Measurements from ENCODE around the gene GOLGA8B.

GOLGA8B gene

GRCh38 chr15:34619151-34619550, 35.7 kb upstream of the GOLGA8B start:
- no peak for TF ChIP-seq CTCF (IDR thresholded peaks at IDR 0.05; ENCODE audit: low read depth, low read length)
- no peak overlapping the region for H3K4me3 ChIP-seq (ENCODE audit: low read depth, low read length)

- TF ChIP-seq CTCF (IDR thresholded peaks at IDR 0.05; ENCODE audit: low read depth, low read length) = no peak
These were observed 34.6 kb upstream of the GOLGA8B start for GRCh38 chr15:34618073-34618472.

GRCh38 chr15:34616613-34617012, 33.2 kb upstream of the GOLGA8B start:
- no peak overlapping the region for H3K4me3 ChIP-seq (ENCODE audit: low read depth, low read length)
- no peak for TF ChIP-seq CTCF (IDR thresholded peaks at IDR 0.05; ENCODE audit: low read depth, low read length)

More at GRCh38 chr15:34618073-34618472, 34.6 kb upstream of the GOLGA8B start:
- H3K4me3 ChIP-seq (ENCODE audit: low read depth, low read length) = no peak overlapping the region

GRCh38 chr15:34613997-34614396, 30.5 kb upstream of the GOLGA8B start:
- no peak for TF ChIP-seq CTCF (IDR thresholded peaks at IDR 0.05; ENCODE audit: low read depth, low read length)
- no peak overlapping the region for H3K4me3 ChIP-seq (ENCODE audit: low read depth, low read length)

- H3K4me3 ChIP-seq (ENCODE audit: low read depth, low read length) = no peak overlapping the region
- no peak for TF ChIP-seq CTCF (IDR thresholded peaks at IDR 0.05; ENCODE audit: low read depth, low read length)
These were observed 29.9 kb upstream of the GOLGA8B start for GRCh38 chr15:34613301-34613700.

GRCh38 chr15:34610354-34610753, 26.9 kb upstream of the GOLGA8B start:
- no peak overlapping the region for H3K4me3 ChIP-seq (ENCODE audit: low read depth, low read length)
- no peak for TF ChIP-seq CTCF (IDR thresholded peaks at IDR 0.05; ENCODE audit: low read depth, low read length)

- H3K4me3 ChIP-seq (ENCODE audit: low read depth, low read length) = no peak overlapping the region
- no peak for TF ChIP-seq CTCF (IDR thresholded peaks at IDR 0.05; ENCODE audit: low read depth, low read length)
These were observed 25.9 kb upstream of the GOLGA8B start for GRCh38 chr15:34609102-34610057.

All from WI38 (cell line).